OCI-LY7 (cell line): Measurements from ENCODE around the gene RPL10.

Experiments used
- CTCF ChIP-seq: fragments of 200-600 bp; sonication (generic); conservative IDR thresholded peaks from 2 replicates; pipeline ENCODE4 v1.5.1; 2014; ENCODE audit warnings: mild to moderate bottlenecking, antibody characterized with exemption, low read length, moderate library complexity, mixed read lengths
- EZH2phosphoT487 ChIP-seq: fragments of 200-600 bp; sonication (generic); IDR thresholded peaks from 2 replicates; pipeline ENCODE4 v1.6.1; 2018; ENCODE audit warnings: low read depth, borderline replicate concordance, mild to moderate bottlenecking, mixed run types, antibody characterized with exemption, low read length, moderate library complexity, mixed read lengths

GRCh38 chrX:154358829-154359228 is 39.3 kb upstream of the RPL10 start:
- TF ChIP-seq CTCF (no peak), EZH2phosphoT487 (no peak)
